Stomach (tissue), 9 donors: ENCODE measurements around the gene SPATA3. TPM values are rescaled to one million over a fixed set of nuclear protein-coding genes. Genes with fewer than 3 reads are reported as not detected.

Experiments used
- DNase-seq, 2 donors: peaks; one replicate each; pipeline versions ENCODE4 v3.0.0 to v3.0.0-alpha.2; 2013 to 2019
- H3K27ac ChIP-seq, 5 donors: fragments of 200-600 bp in 4 of 5; sonication (generic) in 4 of 5; one replicate each; pipeline ENCODE4 v1.5.1; 2013 to 2019; ENCODE audit warnings: mild to moderate bottlenecking in 1 of 5, moderate library complexity in 1 of 5
- H3K27me3 ChIP-seq, 3 donors: fragments of 200-600 bp; sonication (generic); one replicate each; pipeline ENCODE4 v1.5.1; 2017 to 2019; ENCODE audit warnings: mixed run types in 1 of 3
- H3K36me3 ChIP-seq, 4 donors: fragments of 200-600 bp; sonication (generic); 1 replicate in 3 of 4; 2 replicates in 1 of 4; pipeline ENCODE4 v1.5.1; 2016 to 2019
- H3K4me1 ChIP-seq, 4 donors: fragments of 200-600 bp; sonication (generic); one replicate each; pipeline ENCODE4 v1.5.1; 2016 to 2019
- H3K4me3 ChIP-seq, 4 donors: fragments of 200-600 bp; sonication (generic) in 3 of 4; one replicate each; pipeline ENCODE4 v1.5.1; 2016 to 2019; ENCODE audit warnings: mild to moderate bottlenecking in 1 of 4
- H3K9me3 ChIP-seq, 4 donors: fragments of 200-600 bp; sonication (generic); one replicate each; pipeline ENCODE4 v1.5.1; 2016 to 2019
- CTCF ChIP-seq, 7 experiments: fragments of 450-650 bp in 4 of 7; fragments of 200-600 bp in 3 of 7; sonication (generic) in 3 of 7; IDR thresholded peaks; one replicate each; pipeline ENCODE4 v1.5.1; 2016 to 2019; ENCODE audit warnings: antibody characterized with exemption in 7 of 7, control low read depth in 2 of 7, mild to moderate bottlenecking in 1 of 7
- EP300 ChIP-seq: sonication (generic); formaldehyde crosslinking; IDR thresholded peaks from one replicate; pipeline ENCODE4 v1.6.1; 2017; ENCODE audit warnings: antibody characterized with exemption
- POLR2A ChIP-seq, 4 donors: fragments of 450-650 bp; IDR thresholded peaks; one replicate each; pipeline ENCODE4 v1.6.1; 2016; ENCODE audit warnings: antibody characterized with exemption in 4 of 4, control low read depth in 2 of 4, mild to moderate bottlenecking in 1 of 4, moderate library complexity in 1 of 4
- POLR2AphosphoS5 ChIP-seq, 3 donors: sonication (generic); formaldehyde crosslinking; IDR thresholded peaks; one replicate each; pipeline ENCODE4 v1.6.1; 2016; ENCODE audit warnings: antibody characterized with exemption in 3 of 3
- WGBS, 5 donors: extraction: QIAGEN DNeasy Blood & Tissue Kit in 3 of 5; methylation state at CpG; one replicate each; pipeline versions ENCODE4 v1.1.5 to v1.1.7; 2013 to 2018; 5-methylcytosine and 5-hydroxymethylcytosine counted together
- intact Hi-C: fragments of 100-400 bp; cut with DNase I; formaldehyde crosslinking; loops from one replicate; pipeline ENCODE4 v1.15.1; 2023; ENCODE audit warnings: low total_unique reads
- polyA plus RNA-seq, 3 donors: library from polyadenylated mRNA; stranded (reverse); fragments of 200-250 nt; gene quantifications; one replicate each; pipeline ENCODE4 v1.2.3, GENCODE V29; 2013
- total RNA-seq, 5 donors: library from RNA; depleted of rRNA; stranded (reverse); fragments of >200 nt; gene quantifications; one replicate each; pipeline versions ENCODE4 v1.1.0 to v1.2.3, GENCODE V29; 2014 to 2016
- donor health status: healthy with polysubstance abuse.
- donor health status: Bipolar disorder and iron deficiency.
- donor health status: healthy.

The SPATA3 gene
- total and polyA plus RNA-seq, 8 donors, result not detected

DNA sequence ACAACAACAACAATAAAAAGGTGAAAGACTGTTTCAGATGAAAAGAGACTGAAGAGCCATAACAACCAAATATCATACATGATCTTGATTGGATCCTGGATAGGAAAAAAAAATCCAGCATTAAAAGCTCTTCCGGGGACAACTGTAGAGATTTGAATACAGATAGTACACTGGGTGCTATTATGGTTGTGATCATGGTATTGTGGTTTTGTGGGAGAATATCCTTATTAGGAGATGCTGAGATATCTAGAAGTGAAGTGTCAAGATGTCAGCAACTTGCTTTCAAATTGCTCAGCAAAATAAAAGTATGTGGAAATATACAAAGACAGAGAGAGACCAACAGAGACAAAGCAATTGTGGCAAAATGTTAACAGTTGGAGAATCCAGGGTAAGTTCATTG lies 15.5 kb upstream of the SPATA3 start:
- intact Hi-C loops, result no loop called here
- H3K27me3 ChIP-seq, result no peaks in the 10 kb centered on the region
- no peaks in the 10 kb centered on the region for H3K4me1 ChIP-seq
- no peak for TF ChIP-seq CTCF (IDR thresholded peaks at IDR 0.05)
- TF ChIP-seq EP300, result no peak
- no peak for TF ChIP-seq POLR2AphosphoS5 (IDR thresholded peaks at IDR 0.05)
- no peak for TF ChIP-seq POLR2A (IDR thresholded peaks at IDR 0.05)
- no peak overlapping the region for H3K27ac ChIP-seq
- no peaks in the 10 kb centered on the region for H3K9me3 ChIP-seq
- no peak overlapping the region for H3K4me3 ChIP-seq
- H3K36me3 ChIP-seq, result no peaks in the 10 kb centered on the region
- 59 to 85% (median 76%) methylated on average over 1 of the region's 1 CpG for WGBS, 5 donors
- no peak for DNase-seq

- Histone ChIP-seq H3K27me3 (peaks cover 0 to 7% (median 0%) of the 10 kb centered on the region in 3 donors), H3K36me3 (no peaks in the 10 kb centered on the region), H3K4me1 (peaks cover under 1 to 3% (median 1%) of the 10 kb centered on the region in 4 donors), H3K27ac (no peak overlapping the region), H3K4me3 (no peak overlapping the region), H3K9me3 (no peaks in the 10 kb centered on the region)
- TF ChIP-seq POLR2AphosphoS5 (IDR thresholded peaks at IDR 0.05), result no peak
- no peak for TF ChIP-seq CTCF (IDR thresholded peaks at IDR 0.05)
- TF ChIP-seq POLR2A (IDR thresholded peaks at IDR 0.05), result no peak
- TF ChIP-seq EP300, result no peak
- WGBS, 5 donors, result 74 to 84% (median 76%) methylated on average over 8 of the region's 8 CpGs
- DNase-seq, result no peak
- intact Hi-C loops, result no loop called here
Measured at GRCh38 chr2:230981704-230982103, 14.2 kb upstream of the SPATA3 start.

DNA sequence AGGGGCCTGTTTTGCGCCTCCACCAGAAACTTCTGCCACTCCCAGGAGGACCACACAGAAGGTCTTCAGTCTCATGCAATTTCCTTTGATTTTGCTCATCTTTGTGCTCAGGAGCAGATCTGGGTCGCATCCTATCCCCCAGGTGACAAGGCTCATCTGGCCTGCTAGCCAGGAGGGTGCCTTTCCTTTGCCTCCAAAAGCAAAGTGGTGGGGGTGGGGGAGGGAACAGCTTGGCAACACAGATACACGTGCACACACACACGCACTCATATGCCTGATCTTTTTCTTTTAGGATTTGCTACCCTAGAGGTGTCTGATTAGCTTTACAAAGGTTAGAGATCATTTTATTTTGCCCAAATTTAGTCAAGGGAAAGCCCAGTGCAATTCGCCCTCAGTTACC lies 13.8 kb upstream of the SPATA3 start:
- no peak overlapping the region for H3K27ac ChIP-seq
- H3K4me1 ChIP-seq, result peaks cover 5 to 7% (median 6%) of the 10 kb centered on the region in 4 donors
- TF ChIP-seq POLR2AphosphoS5 (IDR thresholded peaks at IDR 0.05) (no peak), POLR2A (IDR thresholded peaks at IDR 0.05) (no peak), CTCF (IDR thresholded peaks at IDR 0.05) (no peak), EP300 (no peak)
- H3K9me3 ChIP-seq, result no peaks in the 10 kb centered on the region
- DNase-seq, result no peak
- no peaks in the 10 kb centered on the region for H3K36me3 ChIP-seq
- intact Hi-C loops, result no loop called here
- peaks cover 0 to 10% (median 0%) of the 10 kb centered on the region in 3 donors for H3K27me3 ChIP-seq
- no peak overlapping the region for H3K4me3 ChIP-seq
- 84 to 92% (median 86%) methylated on average over 5 of the region's 5 CpGs for WGBS, 5 donors

GRCh38 chr2:230982528-230982927 lies 13.4 kb upstream of the SPATA3 start:
- no peak for TF ChIP-seq POLR2AphosphoS5 (IDR thresholded peaks at IDR 0.05)
- TF ChIP-seq EP300, result no peak
- no peak for TF ChIP-seq CTCF (IDR thresholded peaks at IDR 0.05)
- TF ChIP-seq POLR2A (IDR thresholded peaks at IDR 0.05), result no peak
- WGBS, 5 donors, result 81 to 92% (median 86%) methylated on average over 3 of the region's 3 CpGs
- intact Hi-C loops, result no loop called here
- Histone ChIP-seq H3K36me3 (no peaks in the 10 kb centered on the region), H3K4me1 (peaks cover 5 to 7% (median 6%) of the 10 kb centered on the region in 4 donors), H3K9me3 (no peaks in the 10 kb centered on the region), H3K27me3 (peaks cover 0 to 10% (median 0%) of the 10 kb centered on the region in 3 donors), H3K4me3 (no peak overlapping the region), H3K27ac (no peak overlapping the region)
- DNase-seq, result no peak
